Measurements from ENCODE around the gene CIRBP.

- no peak for TF ChIP-seq GATA1 (IDR thresholded peaks at IDR 0.05; ENCODE audit: low read depth, low read length)
- no peak for TF ChIP-seq POLR2A (IDR thresholded peaks at IDR 0.05; ENCODE audit: low read length)
Observed at GRCh38 chr19:1257475-1258162, 11.5 kb upstream of the CIRBP start.
